ENCODE measurements around the gene DNAJC5.

DNA sequence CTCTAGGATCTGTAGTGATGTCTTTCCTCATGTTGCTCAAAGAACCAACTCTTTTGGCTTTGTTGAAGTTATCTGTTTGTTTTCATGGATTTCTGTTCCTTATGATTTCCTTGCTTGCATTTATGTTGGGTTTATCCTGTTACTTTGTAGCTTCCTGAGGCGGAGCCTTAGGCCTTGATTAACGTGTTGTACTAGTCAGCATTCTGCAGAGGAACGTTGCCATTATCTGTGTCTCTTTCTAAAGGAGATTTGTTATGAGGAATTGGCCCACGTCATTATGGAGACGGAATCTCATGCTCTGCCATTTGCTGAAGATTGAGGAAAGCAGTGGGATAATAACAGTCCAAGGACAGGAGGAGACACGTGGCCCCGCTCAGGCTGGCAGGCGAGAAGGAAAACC lies 31.4 kb downstream of the DNAJC5 start:
- TF ChIP-seq ATF3 (CRISPR knock-in tag; conservative IDR thresholded peaks at IDR 0.05) (no peak), CTCF (IDR thresholded peaks at IDR 0.05) (no peak), CDX4 (CRISPR knock-in tag; IDR thresholded peaks at IDR 0.05; ENCODE audit: borderline replicate concordance) (no peak), FOXP4 (CRISPR knock-in tag; IDR thresholded peaks at IDR 0.05) (no peak), CBFB (CRISPR knock-in tag; IDR thresholded peaks at IDR 0.05; ENCODE audit: low read depth) (no peak), E2F5 (CRISPR knock-in tag; IDR thresholded peaks at IDR 0.05) (no peak), ATF1 (CRISPR knock-in tag; IDR thresholded peaks at IDR 0.05) (no peak)
- TF ChIP-seq, protein P1, sequence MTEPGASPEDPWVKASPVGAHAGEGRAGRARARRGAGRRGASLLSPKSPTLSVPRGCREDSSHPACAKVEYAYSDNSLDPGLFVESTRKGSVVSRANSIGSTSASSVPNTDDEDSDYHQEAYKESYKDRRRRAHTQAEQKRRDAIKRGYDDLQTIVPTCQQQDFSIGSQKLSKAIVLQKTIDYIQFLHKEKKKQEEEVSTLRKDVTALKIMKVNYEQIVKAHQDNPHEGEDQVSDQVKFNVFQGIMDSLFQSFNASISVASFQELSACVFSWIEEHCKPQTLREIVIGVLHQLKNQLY (CRISPR knock-in tag; IDR thresholded peaks at IDR 0.05), result no peak
